HepG2 (cell line): ENCODE results near the gene ZNF530. TPM values are rescaled to one million over a fixed set of nuclear protein-coding genes. Genes with fewer than 3 reads are reported as not detected.

Experiments
- CBX2 ChIP-seq, 2 experiments: fragments of 200-600 bp in 1 of 2; sonication (generic); formaldehyde crosslinking in 1 of 2; IDR thresholded peaks; 2 replicates each; pipeline versions ENCODE4 v1.7.0 to v1.8.1; 2018 to 2022; ENCODE audit warnings: low read depth in 2 of 2, low read length in 1 of 2, mild to moderate bottlenecking in 1 of 2, missing genetic modification reagents in 1 of 2
- ELF1 ChIP-seq: sonication (generic); formaldehyde crosslinking; IDR thresholded peaks from 2 replicates; pipeline ENCODE4 v1.4.0; 2020; ENCODE audit warnings: missing genetic modification reagents
- TEAD3 ChIP-seq: optimal IDR thresholded peaks from 2 replicates; pipeline ENCODE3; 2016; ENCODE audit warnings: borderline replicate concordance
- THRA ChIP-seq: sonication (generic); formaldehyde crosslinking; IDR thresholded peaks from 2 replicates; pipeline ENCODE4 v1.4.0; 2020; ENCODE audit warnings: missing genetic modification reagents, borderline replicate concordance
- ZFP36 ChIP-seq: fragments of 150-350 bp; IDR thresholded peaks from 2 replicates; pipeline ENCODE4 v1.6.1; 2018; ENCODE audit warnings: borderline replicate concordance, low read length, low read depth; ENCODE audit not compliant: partially characterized antibody
- ZNF263 ChIP-seq: sonication (generic); formaldehyde crosslinking; IDR thresholded peaks from 2 replicates; pipeline ENCODE4 v1.4.0; 2020; ENCODE audit warnings: missing genetic modification reagents
- ZNF407 ChIP-seq: sonication (generic); formaldehyde crosslinking; IDR thresholded peaks from one replicate; pipeline ENCODE4 v1.5.1; 2020; ENCODE audit warnings: mild to moderate bottlenecking, missing genetic modification reagents; ENCODE audit errors: not compliant biosample characterization
- polyA plus RNA-seq, 8 experiments: library from polyadenylated mRNA; depleted of rRNA in 3 of 8; stranded (reverse) in 7 of 8; unstranded in 1 of 8; fragments of >200 nt; fragmentation: Illumina TruSeq in 4 of 8; extraction: Trizol in 4 of 8; gene quantifications; 2 replicates each; pipeline versions ENCODE4 v1.2.1 to v1.2.3, GENCODE V29; 2011 to 2016; ENCODE audit warnings: low read depth in 4 of 8, missing spikeins in 1 of 8, mixed read lengths in 1 of 8; ENCODE audit not compliant: insufficient read depth in 1 of 8
- total RNA-seq, 5 experiments: library from RNA; depleted of rRNA; stranded (reverse); fragments of >200 nt; fragmentation: Illumina TruSeq; extraction: Trizol; gene quantifications; 2 replicates each; pipeline ENCODE4 v1.2.3, GENCODE V29; 2016; ENCODE audit warnings: low read depth in 1 of 5
- TF ChIP-seq, protein P1 (sequence below): sonication (generic); formaldehyde crosslinking; IDR thresholded peaks from 2 replicates; pipeline ENCODE4 v1.4.0; 2020; ENCODE audit warnings: missing genetic modification reagents
- TF ChIP-seq, protein P2 (sequence below), 2 experiments: sonication (generic) in 1 of 2; formaldehyde crosslinking in 1 of 2; IDR thresholded peaks; 2 replicates each; pipeline versions ENCODE4 v1.4.0 to v1.6.1; 2018 to 2020; ENCODE audit warnings: missing genetic modification reagents in 2 of 2, borderline replicate concordance in 1 of 2, low read depth in 1 of 2, mild to moderate bottlenecking in 1 of 2, missing biosample characterization in 1 of 2
- TF ChIP-seq, protein P3 (sequence below): sonication (generic); formaldehyde crosslinking; IDR thresholded peaks from 2 replicates; pipeline ENCODE4 v1.5.0; 2020; ENCODE audit warnings: missing genetic modification reagents

ZNF530 gene
- total and polyA plus RNA-seq, 2 of the 13 experiments (the other 11 are each of a cell fraction or from before 2014, with no cell fraction given), result 1.1 to 7.8 TPM

GRCh38 chr19:57578487-57579205 is 21.0 kb upstream of the ZNF530 start, which contains the start of gene ZNF416 (continued):
- TF ChIP-seq, protein P1, sequence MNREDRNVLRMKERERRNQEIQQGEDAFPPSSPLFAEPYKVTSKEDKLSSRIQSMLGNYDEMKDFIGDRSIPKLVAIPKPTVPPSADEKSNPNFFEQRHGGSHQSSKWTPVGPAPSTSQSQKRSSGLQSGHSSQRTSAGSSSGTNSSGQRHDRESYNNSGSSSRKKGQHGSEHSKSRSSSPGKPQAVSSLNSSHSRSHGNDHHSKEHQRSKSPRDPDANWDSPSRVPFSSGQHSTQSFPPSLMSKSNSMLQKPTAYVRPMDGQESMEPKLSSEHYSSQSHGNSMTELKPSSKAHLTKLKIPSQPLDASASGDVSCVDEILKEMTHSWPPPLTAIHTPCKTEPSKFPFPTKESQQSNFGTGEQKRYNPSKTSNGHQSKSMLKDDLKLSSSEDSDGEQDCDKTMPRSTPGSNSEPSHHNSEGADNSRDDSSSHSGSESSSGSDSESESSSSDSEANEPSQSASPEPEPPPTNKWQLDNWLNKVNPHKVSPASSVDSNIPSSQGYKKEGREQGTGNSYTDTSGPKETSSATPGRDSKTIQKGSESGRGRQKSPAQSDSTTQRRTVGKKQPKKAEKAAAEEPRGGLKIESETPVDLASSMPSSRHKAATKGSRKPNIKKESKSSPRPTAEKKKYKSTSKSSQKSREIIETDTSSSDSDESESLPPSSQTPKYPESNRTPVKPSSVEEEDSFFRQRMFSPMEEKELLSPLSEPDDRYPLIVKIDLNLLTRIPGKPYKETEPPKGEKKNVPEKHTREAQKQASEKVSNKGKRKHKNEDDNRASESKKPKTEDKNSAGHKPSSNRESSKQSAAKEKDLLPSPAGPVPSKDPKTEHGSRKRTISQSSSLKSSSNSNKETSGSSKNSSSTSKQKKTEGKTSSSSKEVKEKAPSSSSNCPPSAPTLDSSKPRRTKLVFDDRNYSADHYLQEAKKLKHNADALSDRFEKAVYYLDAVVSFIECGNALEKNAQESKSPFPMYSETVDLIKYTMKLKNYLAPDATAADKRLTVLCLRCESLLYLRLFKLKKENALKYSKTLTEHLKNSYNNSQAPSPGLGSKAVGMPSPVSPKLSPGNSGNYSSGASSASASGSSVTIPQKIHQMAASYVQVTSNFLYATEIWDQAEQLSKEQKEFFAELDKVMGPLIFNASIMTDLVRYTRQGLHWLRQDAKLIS (CRISPR knock-in tag), result no peak
- TF ChIP-seq ELF1, result peak; percentile 97
- TF ChIP-seq, protein P2, sequence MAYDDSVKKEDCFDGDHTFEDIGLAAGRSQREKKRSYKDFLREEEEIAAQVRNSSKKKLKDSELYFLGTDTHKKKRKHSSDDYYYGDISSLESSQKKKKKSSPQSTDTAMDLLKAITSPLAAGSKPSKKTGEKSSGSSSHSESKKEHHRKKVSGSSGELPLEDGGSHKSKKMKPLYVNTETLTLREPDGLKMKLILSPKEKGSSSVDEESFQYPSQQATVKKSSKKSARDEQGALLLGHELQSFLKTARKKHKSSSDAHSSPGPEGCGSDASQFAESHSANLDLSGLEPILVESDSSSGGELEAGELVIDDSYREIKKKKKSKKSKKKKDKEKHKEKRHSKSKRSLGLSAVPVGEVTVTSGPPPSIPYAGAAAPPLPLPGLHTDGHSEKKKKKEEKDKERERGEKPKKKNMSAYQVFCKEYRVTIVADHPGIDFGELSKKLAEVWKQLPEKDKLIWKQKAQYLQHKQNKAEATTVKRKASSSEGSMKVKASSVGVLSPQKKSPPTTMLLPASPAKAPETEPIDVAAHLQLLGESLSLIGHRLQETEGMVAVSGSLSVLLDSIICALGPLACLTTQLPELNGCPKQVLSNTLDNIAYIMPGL (CRISPR knock-in tag; IDR thresholded peaks at IDR 0.05; ENCODE audit: borderline replicate concordance in 1 of 2, low read depth in 1 of 2), result peak; percentile 68 to 84; a peak in 3 of 4 replicates
- TF ChIP-seq TEAD3 (CRISPR knock-in tag), result peak; percentile 50
- TF ChIP-seq, protein P3, sequence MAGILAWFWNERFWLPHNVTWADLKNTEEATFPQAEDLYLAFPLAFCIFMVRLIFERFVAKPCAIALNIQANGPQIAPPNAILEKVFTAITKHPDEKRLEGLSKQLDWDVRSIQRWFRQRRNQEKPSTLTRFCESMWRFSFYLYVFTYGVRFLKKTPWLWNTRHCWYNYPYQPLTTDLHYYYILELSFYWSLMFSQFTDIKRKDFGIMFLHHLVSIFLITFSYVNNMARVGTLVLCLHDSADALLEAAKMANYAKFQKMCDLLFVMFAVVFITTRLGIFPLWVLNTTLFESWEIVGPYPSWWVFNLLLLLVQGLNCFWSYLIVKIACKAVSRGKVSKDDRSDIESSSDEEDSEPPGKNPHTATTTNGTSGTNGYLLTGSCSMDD (CRISPR knock-in tag), result no peak
- no peak for TF ChIP-seq ZNF263
- peak; percentile 73 for TF ChIP-seq ZFP36
- peak; percentile 24; the same call in 1 of the 2 replicates for TF ChIP-seq THRA (CRISPR knock-in tag)
- TF ChIP-seq ZNF407 (CRISPR knock-in tag), result no peak
- TF ChIP-seq CBX2 (IDR thresholded peaks at IDR 0.05; ENCODE audit: low read depth, low read length), result no peak
- TF ChIP-seq CBX2 (CRISPR knock-in tag; IDR thresholded peaks at IDR 0.05; ENCODE audit: low read depth), result no peak
